ENCODE measurements around the gene CES1.
"Not testable (repeated sequence)": the region's sequence is repeated elsewhere in the genome, so short reads cannot be mapped to it uniquely, and the experiment has no call there.

The CES1 gene

GRCh38 chr16:55861288-55861687 is 28.4 kb upstream of the CES1 start:
- no peak overlapping the region for H3K27ac ChIP-seq

GRCh38 chr16:55857650-55858049 is 24.8 kb upstream of the CES1 start:
- H3K27ac ChIP-seq; H3K4me2 ChIP-seq; H3K4me1 ChIP-seq (ENCODE audit: low read depth, poor library complexity, severe bottlenecking); H2AFZ ChIP-seq (ENCODE audit: low read depth); H3K27me3 ChIP-seq (ENCODE audit: insufficient read depth, low read depth); H3K9ac ChIP-seq; H3K4me3 ChIP-seq (IDR thresholded peaks at IDR 0.05; ENCODE audit: insufficient read depth, low read depth, low read length); H3K36me3 ChIP-seq (ENCODE audit: insufficient read depth); H4K20me1 ChIP-seq (ENCODE audit: insufficient read depth); H3K79me2 ChIP-seq (ENCODE audit: insufficient read depth, low read depth): not testable (repeated sequence)

More at GRCh38 chr16:55861288-55861687, 28.4 kb upstream of the CES1 start:
- Histone ChIP-seq H3K4me3 (IDR thresholded peaks at IDR 0.05; ENCODE audit: insufficient read depth, low read depth, low read length) (no peak overlapping the region), H3K9ac (no peak overlapping the region), H4K20me1 (ENCODE audit: insufficient read depth) (no peaks in the 10 kb centered on the region), H3K79me2 (ENCODE audit: insufficient read depth, low read depth) (no peaks in the 10 kb centered on the region), H3K4me1 (ENCODE audit: low read depth, poor library complexity, severe bottlenecking) (no peaks in the 10 kb centered on the region), H3K4me2 (no peak overlapping the region), H3K36me3 (ENCODE audit: insufficient read depth) (no peaks in the 10 kb centered on the region), H3K27me3 (ENCODE audit: insufficient read depth, low read depth) (no peaks in the 10 kb centered on the region), H2AFZ (ENCODE audit: low read depth) (no peak overlapping the region)
- no peak for TF ChIP-seq CTCF (conservative IDR thresholded peaks at IDR 0.05; ENCODE audit: low read depth, low read length)

- Histone ChIP-seq H3K4me2 (no peak overlapping the region), H3K27me3 (ENCODE audit: insufficient read depth, low read depth) (no peaks in the 10 kb centered on the region), H3K9ac (no peak overlapping the region), H4K20me1 (ENCODE audit: insufficient read depth) (no peaks in the 10 kb centered on the region), H2AFZ (ENCODE audit: low read depth) (no peak overlapping the region), H3K36me3 (ENCODE audit: insufficient read depth) (no peaks in the 10 kb centered on the region), H3K4me1 (ENCODE audit: low read depth, poor library complexity, severe bottlenecking) (no peaks in the 10 kb centered on the region), H3K79me2 (ENCODE audit: insufficient read depth, low read depth) (no peaks in the 10 kb centered on the region), H3K27ac (no peak overlapping the region), H3K4me3 (IDR thresholded peaks at IDR 0.05; ENCODE audit: insufficient read depth, low read depth, low read length) (no peak overlapping the region)
- TF ChIP-seq CTCF (conservative IDR thresholded peaks at IDR 0.05; ENCODE audit: low read depth, low read length) = no peak
Observed at GRCh38 chr16:55856950-55857349, 24.1 kb upstream of the CES1 start.

- Histone ChIP-seq H3K4me1 (ENCODE audit: low read depth, poor library complexity, severe bottlenecking) (no peaks in the 10 kb centered on the region), H3K27ac (no peak overlapping the region), H3K4me3 (IDR thresholded peaks at IDR 0.05; ENCODE audit: insufficient read depth, low read depth, low read length) (no peak overlapping the region), H3K4me2 (no peak overlapping the region), H3K36me3 (ENCODE audit: insufficient read depth) (no peaks in the 10 kb centered on the region), H4K20me1 (ENCODE audit: insufficient read depth) (no peaks in the 10 kb centered on the region), H3K79me2 (ENCODE audit: insufficient read depth, low read depth) (no peaks in the 10 kb centered on the region), H3K9ac (no peak overlapping the region), H3K27me3 (ENCODE audit: insufficient read depth, low read depth) (no peaks in the 10 kb centered on the region), H2AFZ (ENCODE audit: low read depth) (no peak overlapping the region)
- TF ChIP-seq CTCF (conservative IDR thresholded peaks at IDR 0.05; ENCODE audit: low read depth, low read length) = no peak
Observed at GRCh38 chr16:55853114-55853513, 20.2 kb upstream of the CES1 start.

- no peaks in the 10 kb centered on the region for H3K4me1 ChIP-seq (ENCODE audit: low read depth, poor library complexity, severe bottlenecking)
- H3K36me3 ChIP-seq (ENCODE audit: insufficient read depth) = no peaks in the 10 kb centered on the region
- no peak for TF ChIP-seq CTCF (conservative IDR thresholded peaks at IDR 0.05; ENCODE audit: low read depth, low read length)
- no peaks in the 10 kb centered on the region for H3K79me2 ChIP-seq (ENCODE audit: insufficient read depth, low read depth)
- no peaks in the 10 kb centered on the region for H4K20me1 ChIP-seq (ENCODE audit: insufficient read depth)
- H2AFZ ChIP-seq (ENCODE audit: low read depth) = no peak overlapping the region
- H3K27ac ChIP-seq = no peak overlapping the region
- no peak overlapping the region for H3K4me2 ChIP-seq
- no peak overlapping the region for H3K4me3 ChIP-seq (IDR thresholded peaks at IDR 0.05; ENCODE audit: insufficient read depth, low read depth, low read length)
- H3K9ac ChIP-seq = no peak overlapping the region
- no peaks in the 10 kb centered on the region for H3K27me3 ChIP-seq (ENCODE audit: insufficient read depth, low read depth)
Observed at GRCh38 chr16:55849536-55849935, 16.6 kb upstream of the CES1 start.

All from KMS-11 (cell line).